ENCODE results near the gene PLAC1.
A peak's percentile ranks its signal among the peaks of the same experiment; 100 is the strongest.

Gene PLAC1

DNA sequence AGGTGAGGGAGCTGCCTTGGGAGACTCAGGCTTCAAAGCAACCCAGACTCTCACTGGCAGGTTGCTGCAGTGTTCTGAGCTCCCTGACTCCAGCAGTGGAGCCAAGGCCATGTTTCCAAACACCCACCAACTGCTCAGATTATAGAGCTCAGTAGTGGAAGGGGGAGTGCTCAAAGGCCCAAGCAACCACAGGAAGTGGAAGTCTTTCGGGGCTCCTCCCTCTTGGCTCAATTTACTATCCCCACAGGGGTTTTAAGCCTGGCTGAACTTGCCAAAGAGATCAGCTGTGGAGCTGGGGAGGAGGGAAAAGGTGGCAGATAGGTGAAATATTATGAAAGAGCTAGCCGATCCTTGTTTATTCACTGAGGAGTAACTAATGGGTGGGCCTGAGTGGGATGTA lies 115.8 kb downstream of the PLAC1 start:
- TF ChIP-seq POLR2AphosphoS5 (IDR thresholded peaks at IDR 0.05; ENCODE audit: low read depth) (no peak), GABPA (IDR thresholded peaks at IDR 0.05; ENCODE audit: low read depth) (no peak), SPI1 (IDR thresholded peaks at IDR 0.05; ENCODE audit: borderline replicate concordance, low read depth) (no peak), REST (IDR thresholded peaks at IDR 0.05; ENCODE audit: insufficient replicate concordance, low read depth) (no peak)
- TF ChIP-seq, protein P1, sequence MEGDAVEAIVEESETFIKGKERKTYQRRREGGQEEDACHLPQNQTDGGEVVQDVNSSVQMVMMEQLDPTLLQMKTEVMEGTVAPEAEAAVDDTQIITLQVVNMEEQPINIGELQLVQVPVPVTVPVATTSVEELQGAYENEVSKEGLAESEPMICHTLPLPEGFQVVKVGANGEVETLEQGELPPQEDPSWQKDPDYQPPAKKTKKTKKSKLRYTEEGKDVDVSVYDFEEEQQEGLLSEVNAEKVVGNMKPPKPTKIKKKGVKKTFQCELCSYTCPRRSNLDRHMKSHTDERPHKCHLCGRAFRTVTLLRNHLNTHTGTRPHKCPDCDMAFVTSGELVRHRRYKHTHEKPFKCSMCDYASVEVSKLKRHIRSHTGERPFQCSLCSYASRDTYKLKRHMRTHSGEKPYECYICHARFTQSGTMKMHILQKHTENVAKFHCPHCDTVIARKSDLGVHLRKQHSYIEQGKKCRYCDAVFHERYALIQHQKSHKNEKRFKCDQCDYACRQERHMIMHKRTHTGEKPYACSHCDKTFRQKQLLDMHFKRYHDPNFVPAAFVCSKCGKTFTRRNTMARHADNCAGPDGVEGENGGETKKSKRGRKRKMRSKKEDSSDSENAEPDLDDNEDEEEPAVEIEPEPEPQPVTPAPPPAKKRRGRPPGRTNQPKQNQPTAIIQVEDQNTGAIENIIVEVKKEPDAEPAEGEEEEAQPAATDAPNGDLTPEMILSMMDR (IDR thresholded peaks at IDR 0.05; ENCODE audit: insufficient read depth, low read length) = no peak
- no peaks in the 10 kb centered on the region for H3K27me3 ChIP-seq (ENCODE audit: insufficient read depth, poor library complexity, severe bottlenecking)
- H3K27ac ChIP-seq (replicated peaks) = no peak overlapping the region
- peak in 1 of 2 experiments; percentile 42 for DNase-seq (ENCODE audit: low read depth in 1 of 2, low spot score in 1 of 2)
- no peak overlapping the region for H3K4me3 ChIP-seq (replicated peaks; ENCODE audit: insufficient read depth, low read length)

DNA sequence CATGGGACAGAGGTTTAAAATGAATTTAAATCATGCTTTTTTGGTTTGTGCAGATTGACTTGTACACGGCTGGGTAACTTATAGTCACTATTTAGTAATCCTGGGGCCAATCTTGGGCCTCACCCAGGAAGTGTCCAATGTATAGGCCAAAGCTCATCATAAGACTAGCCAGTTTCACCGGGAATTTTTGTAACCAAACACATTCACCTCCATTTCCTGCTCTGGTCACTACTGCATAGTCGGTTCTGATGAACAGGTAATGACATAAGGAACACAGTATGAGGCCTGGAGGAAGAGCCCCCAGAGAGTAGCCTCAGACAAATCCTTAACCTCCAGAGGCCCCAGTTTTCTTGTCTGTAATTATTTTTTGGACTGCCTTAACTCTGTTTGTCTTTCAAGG lies 116.4 kb downstream of the PLAC1 start:
- H3K4me3 ChIP-seq (replicated peaks; ENCODE audit: insufficient read depth, low read length) = no peak overlapping the region
- DNase-seq (ENCODE audit: low read depth in 1 of 2, low spot score in 1 of 2) = no peak
- H3K27me3 ChIP-seq (ENCODE audit: insufficient read depth, poor library complexity, severe bottlenecking) = no peaks in the 10 kb centered on the region
- no peak overlapping the region for H3K27ac ChIP-seq (replicated peaks)
- TF ChIP-seq GABPA (IDR thresholded peaks at IDR 0.05; ENCODE audit: low read depth) = no peak
- no peak for TF ChIP-seq POLR2AphosphoS5 (IDR thresholded peaks at IDR 0.05; ENCODE audit: low read depth)
- TF ChIP-seq, protein P1 (IDR thresholded peaks at IDR 0.05; ENCODE audit: insufficient read depth, low read length) = no peak
- TF ChIP-seq REST (IDR thresholded peaks at IDR 0.05; ENCODE audit: insufficient replicate concordance, low read depth) = no peak

GRCh38 chrX:134538316-134538715 lies 120.0 kb downstream of the PLAC1 start:
- Histone ChIP-seq H3K27ac (replicated peaks) (no peak overlapping the region), H3K27me3 (ENCODE audit: insufficient read depth, poor library complexity, severe bottlenecking) (no peaks in the 10 kb centered on the region), H3K4me3 (replicated peaks; ENCODE audit: insufficient read depth, low read length) (no peak overlapping the region)
- no peak for DNase-seq (ENCODE audit: low read depth in 1 of 2, low spot score in 1 of 2)
- TF ChIP-seq REST (IDR thresholded peaks at IDR 0.05; ENCODE audit: insufficient replicate concordance, low read depth) (no peak), GABPA (IDR thresholded peaks at IDR 0.05; ENCODE audit: low read depth) (no peak), SPI1 (IDR thresholded peaks at IDR 0.05; ENCODE audit: borderline replicate concordance, low read depth) (no peak), POLR2AphosphoS5 (IDR thresholded peaks at IDR 0.05; ENCODE audit: low read depth) (no peak)
- TF ChIP-seq, protein P1 (IDR thresholded peaks at IDR 0.05; ENCODE audit: insufficient read depth, low read length) = no peak
